HepG2 (cell line): ENCODE measurements around the gene SLC9A1. TPM values are rescaled to one million over a fixed set of nuclear protein-coding genes. Genes with fewer than 3 reads are reported as not detected.

Source experiments
- ELF3 ChIP-seq: IDR thresholded peaks from 2 replicates; pipeline ENCODE4 v1.6.1; 2016; ENCODE audit warnings: missing genetic modification reagents, missing compliant biosample characterization
- FOSL2 ChIP-seq: sonication (generic); formaldehyde crosslinking; IDR thresholded peaks from 2 replicates; pipeline ENCODE4 v1.4.0; 2020; ENCODE audit warnings: missing genetic modification reagents
- FOXM1 ChIP-seq: sonication (generic); formaldehyde crosslinking; IDR thresholded peaks from 2 replicates; pipeline ENCODE4 v1.5.0; 2020; ENCODE audit warnings: missing genetic modification reagents
- GFI1 ChIP-seq: sonication (generic); formaldehyde crosslinking; IDR thresholded peaks from 2 replicates; pipeline ENCODE4 v1.5.0; 2020; ENCODE audit warnings: missing genetic modification reagents, mild to moderate bottlenecking, borderline replicate concordance
- HOXA5 ChIP-seq: sonication (generic); formaldehyde crosslinking; IDR thresholded peaks from 2 replicates; pipeline ENCODE4 v1.4.0; 2020; ENCODE audit warnings: missing genetic modification reagents
- IRF2 ChIP-seq: IDR thresholded peaks from 2 replicates; pipeline ENCODE4 v1.6.1; 2018; ENCODE audit warnings: missing genetic modification reagents, missing compliant biosample characterization
- MAZ ChIP-seq, 2 experiments: sonication (generic) in 1 of 2; formaldehyde crosslinking in 1 of 2; IDR thresholded peaks; 2 replicates each; pipeline versions ENCODE4 v1.5.0 to v1.6.1; 2012 to 2020; ENCODE audit warnings: low read depth in 2 of 2, mild to moderate bottlenecking in 2 of 2, borderline replicate concordance in 1 of 2, improper control_type of control experiment in 1 of 2, low read length in 1 of 2, missing genetic modification reagents in 1 of 2, moderate library complexity in 1 of 2
- RBM39 ChIP-seq: fragments of 200-400 bp; formaldehyde crosslinking; IDR thresholded peaks from one replicate; pipeline ENCODE4 v1.6.1; 2018; ENCODE audit warnings: antibody characterized with exemption, mild to moderate bottlenecking, low read depth, low read length; ENCODE audit not compliant: poor library complexity, severe bottlenecking
- SMAD9 ChIP-seq: sonication (generic); formaldehyde crosslinking; IDR thresholded peaks from 2 replicates; pipeline ENCODE4 v1.5.1; 2020; ENCODE audit warnings: mild to moderate bottlenecking, missing genetic modification reagents
- STAT5B ChIP-seq: sonication (generic); formaldehyde crosslinking; IDR thresholded peaks from 2 replicates; pipeline ENCODE4 v1.4.0; 2020; ENCODE audit warnings: missing genetic modification reagents
- YEATS2 ChIP-seq: sonication (generic); formaldehyde crosslinking; IDR thresholded peaks from 2 replicates; pipeline ENCODE4 v1.4.0; 2020; ENCODE audit warnings: missing genetic modification reagents, borderline replicate concordance
- ZBTB21 ChIP-seq: sonication (generic); formaldehyde crosslinking; IDR thresholded peaks from 2 replicates; pipeline ENCODE4 v1.4.0; 2020; ENCODE audit warnings: missing genetic modification reagents
- ZFP90 ChIP-seq: sonication (generic); formaldehyde crosslinking; IDR thresholded peaks from 2 replicates; pipeline ENCODE4 v1.8.0; 2022; ENCODE audit warnings: missing genetic modification reagents, mild to moderate bottlenecking, inconsistent platforms, borderline replicate concordance
- ZNF333 ChIP-seq: sonication (generic); formaldehyde crosslinking; IDR thresholded peaks from 2 replicates; pipeline ENCODE4 v1.4.0; 2020; ENCODE audit warnings: mild to moderate bottlenecking, missing genetic modification reagents, borderline replicate concordance
- ZNF432 ChIP-seq: sonication (generic); formaldehyde crosslinking; IDR thresholded peaks from 2 replicates; pipeline ENCODE4 v1.5.0; 2020; ENCODE audit warnings: missing genetic modification reagents, mild to moderate bottlenecking, borderline replicate concordance
- ZNF776 ChIP-seq: sonication (generic); formaldehyde crosslinking; IDR thresholded peaks from 2 replicates; pipeline ENCODE4 v1.4.0; 2020; ENCODE audit warnings: mild to moderate bottlenecking, missing genetic modification reagents
- polyA plus RNA-seq, 8 experiments: library from polyadenylated mRNA; depleted of rRNA in 3 of 8; stranded (reverse) in 7 of 8; unstranded in 1 of 8; fragments of >200 nt; fragmentation: Illumina TruSeq in 4 of 8; extraction: Trizol in 4 of 8; gene quantifications; 2 replicates each; pipeline versions ENCODE4 v1.2.1 to v1.2.3, GENCODE V29; 2011 to 2016; ENCODE audit warnings: low read depth in 4 of 8, missing spikeins in 1 of 8, mixed read lengths in 1 of 8; ENCODE audit not compliant: insufficient read depth in 1 of 8
- total RNA-seq, 5 experiments: library from RNA; depleted of rRNA; stranded (reverse); fragments of >200 nt; fragmentation: Illumina TruSeq; extraction: Trizol; gene quantifications; 2 replicates each; pipeline ENCODE4 v1.2.3, GENCODE V29; 2016; ENCODE audit warnings: low read depth in 1 of 5
- TF ChIP-seq, protein P1 (sequence below): sonication (generic); formaldehyde crosslinking; IDR thresholded peaks from 2 replicates; pipeline ENCODE4 v1.4.0; 2020; ENCODE audit warnings: mild to moderate bottlenecking, missing genetic modification reagents
- TF ChIP-seq, protein P2 (sequence below): IDR thresholded peaks from 2 replicates; pipeline ENCODE4 v1.6.1; 2016; ENCODE audit warnings: missing biosample characterization, missing genetic modification reagents, low read depth
- TF ChIP-seq, protein P3 (sequence below): sonication (generic); formaldehyde crosslinking; IDR thresholded peaks from 2 replicates; pipeline ENCODE4 v1.5.1; 2020; ENCODE audit warnings: mild to moderate bottlenecking, missing genetic modification reagents, moderate library complexity
- TF ChIP-seq, protein P4 (sequence below): sonication (generic); formaldehyde crosslinking; IDR thresholded peaks from 2 replicates; pipeline ENCODE4 v1.4.0; 2020; ENCODE audit warnings: missing genetic modification reagents, low read depth, mild to moderate bottlenecking, borderline replicate concordance

The SLC9A1 gene
- total and polyA plus RNA-seq, 2 of the 13 experiments (the other 11 are each of a cell fraction or from before 2014, with no cell fraction given): 1.4 to 2.9 TPM

DNA sequence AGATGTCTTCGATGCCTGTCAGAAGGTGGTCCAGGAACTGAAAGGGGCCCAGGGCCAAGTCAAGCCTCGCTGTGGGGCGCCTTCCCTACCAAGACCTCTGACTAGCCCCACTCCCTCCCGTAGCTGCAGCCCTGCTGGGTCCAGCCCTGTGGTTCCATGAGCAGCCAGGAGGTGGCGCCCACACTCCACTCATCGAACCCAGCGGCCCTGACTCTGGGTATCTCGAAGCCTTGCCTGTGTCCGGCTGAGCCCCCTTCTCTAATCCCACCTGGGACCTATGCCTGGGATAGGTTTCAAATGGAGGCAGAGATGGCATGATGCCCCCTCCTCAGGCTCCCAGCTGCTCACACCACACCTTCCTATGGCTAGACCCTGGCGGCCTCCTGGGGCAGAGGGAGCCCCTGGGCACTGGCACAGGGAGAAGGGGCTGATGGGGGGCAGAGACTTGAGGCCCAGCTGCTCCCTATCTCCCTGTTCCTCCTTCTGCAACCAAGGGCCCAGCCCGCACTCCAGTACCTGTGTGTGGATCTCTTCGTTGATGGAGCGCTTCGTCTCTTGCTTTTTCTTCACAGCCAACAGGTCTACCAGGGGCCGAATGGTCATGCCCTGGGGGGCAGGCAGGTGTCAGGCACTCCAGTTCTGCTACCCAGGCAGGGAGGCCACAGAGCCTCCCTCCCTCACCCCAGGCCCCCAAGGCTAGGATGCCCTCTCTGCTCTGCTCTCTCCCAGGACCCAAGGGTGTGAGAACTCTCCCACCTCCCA lies 52.0 kb downstream of the SLC9A1 start (continued):
- TF ChIP-seq STAT5B (CRISPR knock-in tag): no peak
- TF ChIP-seq, protein P1, sequence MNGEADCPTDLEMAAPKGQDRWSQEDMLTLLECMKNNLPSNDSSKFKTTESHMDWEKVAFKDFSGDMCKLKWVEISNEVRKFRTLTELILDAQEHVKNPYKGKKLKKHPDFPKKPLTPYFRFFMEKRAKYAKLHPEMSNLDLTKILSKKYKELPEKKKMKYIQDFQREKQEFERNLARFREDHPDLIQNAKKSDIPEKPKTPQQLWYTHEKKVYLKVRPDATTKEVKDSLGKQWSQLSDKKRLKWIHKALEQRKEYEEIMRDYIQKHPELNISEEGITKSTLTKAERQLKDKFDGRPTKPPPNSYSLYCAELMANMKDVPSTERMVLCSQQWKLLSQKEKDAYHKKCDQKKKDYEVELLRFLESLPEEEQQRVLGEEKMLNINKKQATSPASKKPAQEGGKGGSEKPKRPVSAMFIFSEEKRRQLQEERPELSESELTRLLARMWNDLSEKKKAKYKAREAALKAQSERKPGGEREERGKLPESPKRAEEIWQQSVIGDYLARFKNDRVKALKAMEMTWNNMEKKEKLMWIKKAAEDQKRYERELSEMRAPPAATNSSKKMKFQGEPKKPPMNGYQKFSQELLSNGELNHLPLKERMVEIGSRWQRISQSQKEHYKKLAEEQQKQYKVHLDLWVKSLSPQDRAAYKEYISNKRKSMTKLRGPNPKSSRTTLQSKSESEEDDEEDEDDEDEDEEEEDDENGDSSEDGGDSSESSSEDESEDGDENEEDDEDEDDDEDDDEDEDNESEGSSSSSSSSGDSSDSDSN: no peak
- TF ChIP-seq HOXA5: no peak
- TF ChIP-seq YEATS2 (CRISPR knock-in tag): 0 out of 2 replicates have a peak, but pooled peaks have one; percentile 39
- no peak for TF ChIP-seq GFI1
- TF ChIP-seq, protein P2, sequence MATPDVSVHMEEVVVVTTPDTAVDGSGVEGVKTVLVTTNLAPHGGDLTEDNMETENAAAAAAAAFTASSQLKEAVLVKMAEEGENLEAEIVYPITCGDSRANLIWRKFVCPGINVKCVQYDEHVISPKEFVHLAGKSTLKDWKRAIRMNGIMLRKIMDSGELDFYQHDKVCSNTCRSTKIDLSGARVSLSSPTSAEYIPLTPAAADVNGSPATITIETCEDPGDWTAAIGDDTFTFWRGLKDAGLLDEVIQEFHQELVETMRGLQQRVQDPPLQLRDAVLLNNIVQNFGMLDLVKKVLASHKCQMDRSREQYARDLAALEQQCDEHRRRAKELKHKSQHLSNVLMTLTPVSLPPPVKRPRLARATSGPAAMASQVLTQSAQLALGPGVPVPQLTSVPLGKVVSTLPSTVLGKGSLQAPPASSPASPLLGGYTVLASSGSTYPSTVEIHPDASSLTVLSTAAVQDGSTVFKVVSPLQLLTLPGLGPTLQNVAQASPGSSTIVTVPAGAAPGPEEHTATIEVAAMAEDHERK (CRISPR knock-in tag): no peak
- TF ChIP-seq ELF3 (CRISPR knock-in tag): 0 out of 2 replicates have a peak, but pooled peaks have one; percentile 22
- TF ChIP-seq ZBTB21: no peak
- peak; percentile 35 for TF ChIP-seq FOSL2 (CRISPR knock-in tag)
- TF ChIP-seq, protein P3, sequence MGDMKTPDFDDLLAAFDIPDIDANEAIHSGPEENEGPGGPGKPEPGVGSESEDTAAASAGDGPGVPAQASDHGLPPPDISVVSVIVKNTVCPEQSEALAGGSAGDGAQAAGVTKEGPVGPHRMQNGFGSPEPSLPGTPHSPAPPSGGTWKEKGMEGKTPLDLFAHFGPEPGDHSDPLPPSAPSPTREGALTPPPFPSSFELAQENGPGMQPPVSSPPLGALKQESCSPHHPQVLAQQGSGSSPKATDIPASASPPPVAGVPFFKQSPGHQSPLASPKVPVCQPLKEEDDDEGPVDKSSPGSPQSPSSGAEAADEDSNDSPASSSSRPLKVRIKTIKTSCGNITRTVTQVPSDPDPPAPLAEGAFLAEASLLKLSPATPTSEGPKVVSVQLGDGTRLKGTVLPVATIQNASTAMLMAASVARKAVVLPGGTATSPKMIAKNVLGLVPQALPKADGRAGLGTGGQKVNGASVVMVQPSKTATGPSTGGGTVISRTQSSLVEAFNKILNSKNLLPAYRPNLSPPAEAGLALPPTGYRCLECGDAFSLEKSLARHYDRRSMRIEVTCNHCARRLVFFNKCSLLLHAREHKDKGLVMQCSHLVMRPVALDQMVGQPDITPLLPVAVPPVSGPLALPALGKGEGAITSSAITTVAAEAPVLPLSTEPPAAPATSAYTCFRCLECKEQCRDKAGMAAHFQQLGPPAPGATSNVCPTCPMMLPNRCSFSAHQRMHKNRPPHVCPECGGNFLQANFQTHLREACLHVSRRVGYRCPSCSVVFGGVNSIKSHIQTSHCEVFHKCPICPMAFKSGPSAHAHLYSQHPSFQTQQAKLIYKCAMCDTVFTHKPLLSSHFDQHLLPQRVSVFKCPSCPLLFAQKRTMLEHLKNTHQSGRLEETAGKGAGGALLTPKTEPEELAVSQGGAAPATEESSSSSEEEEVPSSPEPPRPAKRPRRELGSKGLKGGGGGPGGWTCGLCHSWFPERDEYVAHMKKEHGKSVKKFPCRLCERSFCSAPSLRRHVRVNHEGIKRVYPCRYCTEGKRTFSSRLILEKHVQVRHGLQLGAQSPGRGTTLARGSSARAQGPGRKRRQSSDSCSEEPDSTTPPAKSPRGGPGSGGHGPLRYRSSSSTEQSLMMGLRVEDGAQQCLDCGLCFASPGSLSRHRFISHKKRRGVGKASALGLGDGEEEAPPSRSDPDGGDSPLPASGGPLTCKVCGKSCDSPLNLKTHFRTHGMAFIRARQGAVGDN: peak; percentile 40
- no peak for TF ChIP-seq FOXM1
- no peak for TF ChIP-seq ZNF432 (CRISPR knock-in tag)
- peak; percentile 30 for TF ChIP-seq RBM39
- TF ChIP-seq MAZ (IDR thresholded peaks at IDR 0.05; ENCODE audit: borderline replicate concordance, low read depth, low read length): no peak
- TF ChIP-seq MAZ (CRISPR knock-in tag; IDR thresholded peaks at IDR 0.05; ENCODE audit: low read depth): 0 out of 2 replicates have a peak, but pooled peaks have one; percentile 31
- no peak for TF ChIP-seq SMAD9 (CRISPR knock-in tag)
- 0 out of 2 replicates have a peak, but pooled peaks have one; percentile 36 for TF ChIP-seq ZNF333 (CRISPR knock-in tag)
- TF ChIP-seq ZFP90 (CRISPR knock-in tag): no peak
- TF ChIP-seq IRF2 (CRISPR knock-in tag): 0 out of 2 replicates have a peak, but pooled peaks have one; percentile 21
- 0 out of 2 replicates have a peak, but pooled peaks have one; percentile 16 for TF ChIP-seq ZNF776
- TF ChIP-seq, protein P4, sequence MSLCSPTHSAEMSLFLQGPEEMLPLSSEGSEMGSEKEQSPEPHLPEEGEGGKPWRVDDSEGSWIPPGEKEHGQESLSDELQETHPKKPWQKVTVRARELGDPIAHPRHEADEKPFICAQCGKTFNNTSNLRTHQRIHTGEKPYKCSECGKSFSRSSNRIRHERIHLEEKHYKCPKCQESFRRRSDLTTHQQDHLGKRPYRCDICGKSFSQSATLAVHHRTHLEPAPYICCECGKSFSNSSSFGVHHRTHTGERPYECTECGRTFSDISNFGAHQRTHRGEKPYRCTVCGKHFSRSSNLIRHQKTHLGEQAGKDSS: peak; percentile 78; the same call in 1 of the 2 replicates
